CD14-positive monocyte (primary cell): ENCODE measurements around the gene KCNE1. TPM values are rescaled to one million over a fixed set of nuclear protein-coding genes. Genes with fewer than 3 reads are reported as not detected.

Experiments
- DNase-seq, 3 donors: peaks; one replicate each; pipeline ENCODE4 v3.0.0-alpha.2; 2011 to 2022
- H2AFZ ChIP-seq: 2 replicates; pipeline ENCODE4 v1.6.0; 2012; ENCODE audit warnings: mild to moderate bottlenecking, low read depth, low read length, inconsistent platforms; ENCODE audit not compliant: insufficient read depth, poor library complexity, severe bottlenecking
- H3K27ac ChIP-seq, 2 donors: 1 replicate in 1 of 2; 2 replicates in 1 of 2; pipeline ENCODE4 v1.5.1; 2012 to 2013; ENCODE audit warnings: low read length in 2 of 2, control low read depth in 1 of 2, inconsistent platforms in 1 of 2, low read depth in 1 of 2, mild to moderate bottlenecking in 1 of 2
- H3K27me3 ChIP-seq, 2 donors: one replicate each; pipeline versions ENCODE4 v1.6.0 to v1.6.1; 2011 to 2013; ENCODE audit warnings: low read length in 2 of 2; ENCODE audit not compliant: control insufficient read depth in 2 of 2, insufficient read depth in 2 of 2
- H3K36me3 ChIP-seq, 2 donors: replicated peaks in 1 of 2; 1 replicate in 1 of 2; 2 replicates in 1 of 2; pipeline versions ENCODE4 v1.5.1 to v1.6.1; 2012 to 2013; ENCODE audit warnings: low read length in 2 of 2, control low read depth in 1 of 2, inconsistent platforms in 1 of 2, mild to moderate bottlenecking in 1 of 2; ENCODE audit not compliant: insufficient read depth in 2 of 2, control insufficient read depth in 1 of 2
- H3K4me1 ChIP-seq, 2 donors: 1 replicate in 1 of 2; 2 replicates in 1 of 2; pipeline versions ENCODE4 v1.5.1 to v1.6.1; 2012 to 2013; ENCODE audit warnings: low read length in 2 of 2, control low read depth in 1 of 2, inconsistent platforms in 1 of 2, mild to moderate bottlenecking in 1 of 2, moderate library complexity in 1 of 2; ENCODE audit not compliant: insufficient read depth in 2 of 2, control insufficient read depth in 1 of 2
- H3K4me2 ChIP-seq: replicated peaks from 2 replicates; pipeline ENCODE3; 2012; ENCODE audit warnings: low read length, moderate library complexity, mild to moderate bottlenecking; ENCODE audit not compliant: poor library complexity, severe bottlenecking; ENCODE audit errors: extremely low read depth
- H3K4me3 ChIP-seq, 3 experiments: fragments of 200-600 bp in 1 of 3; sonication (generic) in 1 of 3; replicated peaks in 1 of 3; 1 replicate in 2 of 3; 2 replicates in 1 of 3; pipeline ENCODE4 v1.5.1; 2011 to 2013; ENCODE audit warnings: low read length in 3 of 3, mild to moderate bottlenecking in 3 of 3, control low read depth in 2 of 3, low read depth in 2 of 3, inconsistent platforms in 1 of 3, moderate library complexity in 1 of 3
- H3K79me2 ChIP-seq: 2 replicates; pipeline ENCODE4 v1.6.0; 2012; ENCODE audit warnings: mild to moderate bottlenecking, control low read depth, inconsistent platforms, low read length, moderate library complexity; ENCODE audit not compliant: insufficient read depth
- H3K9ac ChIP-seq: 2 replicates; pipeline ENCODE4 v1.6.0; 2017; ENCODE audit warnings: low read length, mild to moderate bottlenecking; ENCODE audit not compliant: insufficient read depth, poor library complexity, severe bottlenecking
- H3K9me3 ChIP-seq, 2 donors: replicated peaks in 1 of 2; 1 replicate in 1 of 2; 2 replicates in 1 of 2; pipeline versions ENCODE4 v1.5.1 to v1.6.1; 2012 to 2013; ENCODE audit warnings: low read length in 2 of 2, control low read depth in 1 of 2; ENCODE audit not compliant: control insufficient read depth in 1 of 2, insufficient read depth in 1 of 2
- H4K20me1 ChIP-seq: 2 replicates; pipeline ENCODE4 v1.6.0; 2012; ENCODE audit warnings: mild to moderate bottlenecking, low read length, control low read depth, moderate library complexity; ENCODE audit not compliant: insufficient read depth
- H3K27ac Mint-ChIP-seq, 7 donors: one replicate each; pipeline ENCODE4 v1.8.0; 2020; ENCODE audit warnings: mild to moderate bottlenecking in 7 of 7, mixed read lengths in 7 of 7, moderate library complexity in 6 of 7, inconsistent platforms in 2 of 7
- H3K27me3 Mint-ChIP-seq, 3 donors: one replicate each; pipeline ENCODE4 v1.8.0; 2021 to 2022; ENCODE audit warnings: low read depth in 3 of 3, mild to moderate bottlenecking in 3 of 3, mixed read lengths in 3 of 3, moderate library complexity in 3 of 3, inconsistent platforms in 1 of 3
- H3K36me3 Mint-ChIP-seq, 2 donors: one replicate each; pipeline ENCODE4 v1.8.0; 2020; ENCODE audit warnings: mixed read lengths in 2 of 2, inconsistent platforms in 1 of 2, mild to moderate bottlenecking in 1 of 2
- H3K4me1 Mint-ChIP-seq: one replicate; pipeline ENCODE4 v1.8.0; 2020; ENCODE audit warnings: mild to moderate bottlenecking, mixed read lengths
- H3K4me3 Mint-ChIP-seq, 2 donors: one replicate each; pipeline ENCODE4 v1.8.0; 2020; ENCODE audit warnings: mild to moderate bottlenecking in 2 of 2, mixed read lengths in 2 of 2, moderate library complexity in 1 of 2
- H3K9me3 Mint-ChIP-seq, 7 donors: one replicate each; pipeline ENCODE4 v1.8.0; 2020 to 2022; ENCODE audit warnings: mixed read lengths in 7 of 7, mild to moderate bottlenecking in 6 of 7, moderate library complexity in 6 of 7, inconsistent platforms in 2 of 7
- WGBS: methylation state at CpG from one replicate; pipeline ENCODE4 v1.1.5; 2013; ENCODE audit warnings: missing lambda C conversion rate; ENCODE audit not compliant: insufficient coverage; 5-methylcytosine and 5-hydroxymethylcytosine counted together
- intact Hi-C, 2 donors: fragments of 100-400 bp; cut with micrococcal nuclease; formaldehyde crosslinking; loops; one replicate each; pipeline versions ENCODE4 v1.15.0 to v1.15.1; 2023
- polyA plus RNA-seq, 3 donors: library from polyadenylated mRNA; depleted of rRNA in 1 of 3; unstranded in 2 of 3; stranded (reverse) in 1 of 3; fragments of 300-500 nt in 2 of 3; fragments of >200 nt in 1 of 3; fragmentation: Illumina TruSeq in 2 of 3; gene quantifications; 1 replicate in 2 of 3; 2 replicates in 1 of 3; pipeline ENCODE4 v1.2.3, GENCODE V29; 2012 to 2021
- TF ChIP-seq, protein P1 (sequence below): fragments of 200-600 bp; IDR thresholded peaks from one replicate; pipeline ENCODE4 v1.8.0; 2022; ENCODE audit warnings: antibody characterized with exemption, mild to moderate bottlenecking

The KCNE1 gene
- polyA plus RNA-seq, 3 donors, result 1.5 to 15.9 (median 3.2) TPM

DNA sequence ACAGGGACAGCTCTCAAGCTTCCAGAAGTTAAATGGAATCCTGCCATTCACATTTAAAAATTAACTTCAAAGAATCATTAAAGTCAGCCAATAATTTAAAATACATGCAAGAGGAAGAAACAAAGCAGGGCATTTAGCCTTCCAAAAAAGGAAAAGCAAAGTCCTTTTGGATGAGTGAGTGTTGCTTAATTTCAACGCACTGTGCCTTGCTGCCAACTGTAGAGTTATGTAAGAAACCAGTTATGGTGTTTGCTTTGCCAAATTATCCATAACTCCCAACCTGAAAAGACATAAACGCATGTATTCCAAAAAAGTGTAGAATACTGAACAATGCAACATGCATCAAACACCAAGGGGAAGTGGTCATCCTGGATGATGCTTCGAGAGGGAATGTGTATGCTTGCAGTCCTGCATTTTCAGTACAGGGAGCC lies 16.1 kb upstream of the KCNE1 start:
- no peaks in the 10 kb centered on the region for H3K27me3 ChIP-seq
- no peaks in the 10 kb centered on the region for H4K20me1 ChIP-seq
- TF ChIP-seq, protein P1, sequence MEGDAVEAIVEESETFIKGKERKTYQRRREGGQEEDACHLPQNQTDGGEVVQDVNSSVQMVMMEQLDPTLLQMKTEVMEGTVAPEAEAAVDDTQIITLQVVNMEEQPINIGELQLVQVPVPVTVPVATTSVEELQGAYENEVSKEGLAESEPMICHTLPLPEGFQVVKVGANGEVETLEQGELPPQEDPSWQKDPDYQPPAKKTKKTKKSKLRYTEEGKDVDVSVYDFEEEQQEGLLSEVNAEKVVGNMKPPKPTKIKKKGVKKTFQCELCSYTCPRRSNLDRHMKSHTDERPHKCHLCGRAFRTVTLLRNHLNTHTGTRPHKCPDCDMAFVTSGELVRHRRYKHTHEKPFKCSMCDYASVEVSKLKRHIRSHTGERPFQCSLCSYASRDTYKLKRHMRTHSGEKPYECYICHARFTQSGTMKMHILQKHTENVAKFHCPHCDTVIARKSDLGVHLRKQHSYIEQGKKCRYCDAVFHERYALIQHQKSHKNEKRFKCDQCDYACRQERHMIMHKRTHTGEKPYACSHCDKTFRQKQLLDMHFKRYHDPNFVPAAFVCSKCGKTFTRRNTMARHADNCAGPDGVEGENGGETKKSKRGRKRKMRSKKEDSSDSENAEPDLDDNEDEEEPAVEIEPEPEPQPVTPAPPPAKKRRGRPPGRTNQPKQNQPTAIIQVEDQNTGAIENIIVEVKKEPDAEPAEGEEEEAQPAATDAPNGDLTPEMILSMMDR, result no peak
- H3K27ac Mint-ChIP-seq, result no peak overlapping the region
- peaks cover 0 to 3% (median 0%) of the 10 kb centered on the region in 7 donors for H3K9me3 Mint-ChIP-seq
- H3K4me3 Mint-ChIP-seq, result no peak overlapping the region
- no peaks in the 10 kb centered on the region for H3K27me3 Mint-ChIP-seq
- DNase-seq, result no peak
- intact Hi-C loops, result no loop called here
- peaks cover 10 to 23% of the 10 kb centered on the region in 2 donors for H3K4me1 ChIP-seq
- no peak overlapping the region for H3K4me3 ChIP-seq
- H3K27ac ChIP-seq, result no peak overlapping the region
- H3K9ac ChIP-seq, result no peak overlapping the region
- WGBS, result no CpG with 5 or more reads among the region's 3 CpGs
- H3K9me3 ChIP-seq, result no peaks in the 10 kb centered on the region
- H3K36me3 ChIP-seq, result peaks cover 0 to 1% of the 10 kb centered on the region in 2 donors
- H3K4me1 Mint-ChIP-seq, result peaks cover 22% of the 10 kb centered on the region
- no peak overlapping the region for H3K4me2 ChIP-seq
- no peak overlapping the region for H2AFZ ChIP-seq
- peaks cover 14% of the 10 kb centered on the region for H3K79me2 ChIP-seq
- peaks cover 13 to 19% of the 10 kb centered on the region in 2 donors for H3K36me3 Mint-ChIP-seq

DNA sequence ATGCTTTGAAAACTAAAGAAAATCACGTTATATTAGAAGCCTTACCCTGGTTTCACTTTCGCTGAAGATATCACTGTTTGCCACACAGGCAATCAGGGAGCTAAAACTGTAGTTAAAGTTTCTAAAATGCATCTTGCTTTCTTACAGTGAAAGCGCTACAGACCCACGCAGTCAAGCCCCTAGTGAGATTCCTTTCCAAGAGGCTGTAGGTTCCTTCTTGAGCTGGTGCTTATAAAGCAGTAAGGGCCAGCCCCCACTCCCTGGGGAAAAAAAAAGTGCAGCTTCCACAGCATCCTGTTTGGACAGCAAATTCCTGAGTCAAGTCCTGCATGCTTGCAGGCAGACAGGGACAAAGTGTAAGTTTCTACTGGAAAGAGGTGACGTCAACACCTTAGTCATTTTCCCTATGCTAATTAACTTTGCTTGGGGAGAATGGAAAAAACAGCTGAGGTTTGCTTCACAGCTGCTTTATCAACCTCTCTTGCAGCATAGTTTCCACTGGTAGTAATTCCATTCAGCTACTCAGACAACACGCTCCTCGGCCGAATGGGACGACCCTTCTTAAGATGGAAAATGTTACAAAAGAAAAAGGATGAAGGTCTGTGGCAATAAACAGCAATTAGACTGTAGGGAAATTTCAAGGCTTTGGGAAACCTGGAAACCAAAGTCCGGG lies 14.7 kb upstream of the KCNE1 start:
- peaks cover 31% of the 10 kb centered on the region for H3K4me1 Mint-ChIP-seq
- H3K36me3 Mint-ChIP-seq, result peaks cover 22% of the 10 kb centered on the region in 2 donors
- Histone ChIP-seq H3K4me2 (peak overlapping the region; percentile 63), H3K27me3 (no peaks in the 10 kb centered on the region), H3K4me3 (peak overlapping the region in 2 of 3 experiments; percentile 39 to 64), H3K4me1 (peaks cover 23 to 37% of the 10 kb centered on the region in 2 donors), H3K9ac (peak overlapping the region; percentile 26), H2AFZ (peak overlapping the region; percentile 52), H3K79me2 (peaks cover 14% of the 10 kb centered on the region), H4K20me1 (no peaks in the 10 kb centered on the region), H3K36me3 (peaks cover 0 to 5% of the 10 kb centered on the region in 2 donors), H3K27ac (peak overlapping the region in 1 of 2 donors; percentile 81), H3K9me3 (no peaks in the 10 kb centered on the region)
- H3K27ac Mint-ChIP-seq, result peak overlapping the region in 6 of 7 donors; percentile 23 to 88 (median 68)
- intact Hi-C loops, result no loop called here
- 44% methylated on average over 2 of the region's 10 CpGs for WGBS
- TF ChIP-seq, protein P1, result no peak
- DNase-seq, result peak in 2 of 3 donors; percentile 33 to 53
- no peaks in the 10 kb centered on the region for H3K27me3 Mint-ChIP-seq
- peak overlapping the region; percentile 55 to 57 for H3K4me3 Mint-ChIP-seq
- peaks cover 0 to 3% (median 0%) of the 10 kb centered on the region in 7 donors for H3K9me3 Mint-ChIP-seq
